IPS-18c (cell line): ENCODE data around the gene SBNO1.
A peak's percentile ranks its signal among the peaks of the same experiment; 100 is the strongest.

Source experiments
- H3K4me3 ChIP-seq: 2 replicates; pipeline ENCODE4 v1.7.0; 2013; ENCODE audit warnings: low read depth, mild to moderate bottlenecking, low read length, moderate library complexity; ENCODE audit not compliant: insufficient read depth
- H3K9me3 ChIP-seq: one replicate; pipeline ENCODE4 v1.6.1; 2013; ENCODE audit warnings: mild to moderate bottlenecking, low read length, moderate library complexity; ENCODE audit not compliant: control insufficient read depth, insufficient read depth

The SBNO1 gene

GRCh38 chr12:123293178-123293760 lies 71.4 kb downstream of the SBNO1 start:
- H3K9me3 ChIP-seq = peaks cover 3% of the 10 kb centered on the region
- no peak overlapping the region for H3K4me3 ChIP-seq

GRCh38 chr12:123289911-123290310 lies 74.7 kb downstream of the SBNO1 start:
- no peak overlapping the region for H3K4me3 ChIP-seq
- peaks cover 5% of the 10 kb centered on the region for H3K9me3 ChIP-seq

- Histone ChIP-seq H3K9me3 (peaks cover 5% of the 10 kb centered on the region), H3K4me3 (no peak overlapping the region)
Observed at GRCh38 chr12:123288751-123289346, 75.8 kb downstream of the SBNO1 start.

- no peak overlapping the region for H3K4me3 ChIP-seq
- peaks cover 5% of the 10 kb centered on the region for H3K9me3 ChIP-seq
Observed at GRCh38 chr12:123286652-123287373, 77.8 kb downstream of the SBNO1 start.

- Histone ChIP-seq H3K4me3 (no peak overlapping the region), H3K9me3 (peaks cover 5% of the 10 kb centered on the region)
Observed at GRCh38 chr12:123284669-123285068, 80.0 kb downstream of the SBNO1 start.

GRCh38 chr12:123283461-123283860 lies 81.2 kb downstream of the SBNO1 start:
- H3K4me3 ChIP-seq = no peak overlapping the region
- H3K9me3 ChIP-seq = peaks cover 2% of the 10 kb centered on the region

GRCh38 chr12:123282111-123282510 lies 82.5 kb downstream of the SBNO1 start:
- peaks cover 2% of the 10 kb centered on the region for H3K9me3 ChIP-seq
- no peak overlapping the region for H3K4me3 ChIP-seq

GRCh38 chr12:123280971-123281370 lies 83.7 kb downstream of the SBNO1 start:
- Histone ChIP-seq H3K4me3 (no peak overlapping the region), H3K9me3 (peaks cover 2% of the 10 kb centered on the region)

GRCh38 chr12:123278101-123278627 lies 86.5 kb downstream of the SBNO1 start:
- Histone ChIP-seq H3K9me3 (no peaks in the 10 kb centered on the region), H3K4me3 (no peak overlapping the region)

- H3K9me3 ChIP-seq = no peaks in the 10 kb centered on the region
- no peak overlapping the region for H3K4me3 ChIP-seq
Observed at GRCh38 chr12:123273166-123273565, 91.5 kb downstream of the SBNO1 start.

GRCh38 chr12:123271001-123271668 lies 93.5 kb downstream of the SBNO1 start:
- no peaks in the 10 kb centered on the region for H3K9me3 ChIP-seq
- peak overlapping the region; percentile 95 for H3K4me3 ChIP-seq

GRCh38 chr12:123270214-123271000 lies 94.2 kb downstream of the SBNO1 start:
- H3K9me3 ChIP-seq = no peaks in the 10 kb centered on the region
- H3K4me3 ChIP-seq = peak overlapping the region; percentile 95

GRCh38 chr12:123269896-123270213 lies 94.8 kb downstream of the SBNO1 start:
- H3K4me3 ChIP-seq = peak overlapping the region; percentile 95
- no peaks in the 10 kb centered on the region for H3K9me3 ChIP-seq

GRCh38 chr12:123269395-123269892 lies 95.2 kb downstream of the SBNO1 start:
- H3K4me3 ChIP-seq = peak overlapping the region; percentile 95
- no peaks in the 10 kb centered on the region for H3K9me3 ChIP-seq

- no peaks in the 10 kb centered on the region for H3K9me3 ChIP-seq
- H3K4me3 ChIP-seq = no peak overlapping the region; the same call in 1 of the 2 replicates
Observed at GRCh38 chr12:123268850-123269249, 95.8 kb downstream of the SBNO1 start.

GRCh38 chr12:123267991-123268843 lies 96.4 kb downstream of the SBNO1 start:
- Histone ChIP-seq H3K4me3 (no peak overlapping the region), H3K9me3 (no peaks in the 10 kb centered on the region)
